Neuronal stem cell (in vitro differentiated cells): Measurements from ENCODE around the gene LRPAP1.
"Not testable (repeated sequence)": the region's sequence is repeated elsewhere in the genome, so short reads cannot be mapped to it uniquely, and the experiment has no call there.

Source experiments
- DNase-seq: peaks from one replicate; pipeline ENCODE4 v3.0.0-alpha.2; 2013; ENCODE audit warnings: low spot score
- H2AFZ ChIP-seq: one replicate; pipeline ENCODE4 v1.6.1; 2013; ENCODE audit warnings: mild to moderate bottlenecking, low read length, inconsistent platforms
- H2AK5ac ChIP-seq: 2 replicates; pipeline ENCODE4 v1.6.1; 2013; ENCODE audit warnings: low read depth, mild to moderate bottlenecking, inconsistent platforms, low read length, moderate library complexity, mixed read lengths
- H2BK120ac ChIP-seq: 2 replicates; pipeline ENCODE4 v1.6.1; 2013; ENCODE audit warnings: low read depth, mild to moderate bottlenecking, inconsistent platforms, low read length, moderate library complexity, mixed read lengths
- H2BK12ac ChIP-seq: one replicate; pipeline ENCODE4 v1.6.1; 2013; ENCODE audit warnings: low read length, inconsistent platforms
- H2BK15ac ChIP-seq: 2 replicates; pipeline ENCODE4 v1.6.1; 2013; ENCODE audit warnings: mild to moderate bottlenecking, low read length, inconsistent platforms, mixed read lengths
- H2BK5ac ChIP-seq: one replicate; pipeline ENCODE4 v1.6.1; 2013; ENCODE audit warnings: inconsistent platforms, mild to moderate bottlenecking, low read length, moderate library complexity
- H3K14ac ChIP-seq: one replicate; pipeline ENCODE4 v1.6.1; 2013; ENCODE audit warnings: low read length, inconsistent platforms
- H3K18ac ChIP-seq: 2 replicates; pipeline ENCODE4 v1.6.1; 2013; ENCODE audit warnings: low read length, inconsistent platforms
- H3K23ac ChIP-seq: 2 replicates; pipeline ENCODE4 v1.6.1; 2013; ENCODE audit warnings: low read depth, mild to moderate bottlenecking, mixed read lengths, low read length, inconsistent platforms; ENCODE audit not compliant: poor library complexity
- H3K27ac ChIP-seq: replicated peaks from 3 replicates; pipeline ENCODE4 v1.5.1; 2013; ENCODE audit warnings: low read length, inconsistent platforms
- H3K27me3 ChIP-seq, 3 experiments: 2 replicates each; pipeline ENCODE4 v1.6.1; 2013; ENCODE audit warnings: low read length in 3 of 3, mild to moderate bottlenecking in 2 of 3, inconsistent platforms in 1 of 3, low read depth in 1 of 3, mixed read lengths in 1 of 3, moderate library complexity in 1 of 3; ENCODE audit not compliant: control insufficient read depth in 3 of 3, insufficient read depth in 3 of 3
- H3K36me3 ChIP-seq, 2 donors: replicated peaks in 1 of 2; 2 replicates each; pipeline ENCODE4 v1.6.1; 2013; ENCODE audit warnings: low read length in 2 of 2; ENCODE audit not compliant: control insufficient read depth in 2 of 2, insufficient read depth in 2 of 2
- H3K4ac ChIP-seq: 2 replicates; pipeline ENCODE4 v1.6.1; 2013; ENCODE audit warnings: inconsistent platforms, mild to moderate bottlenecking, low read length, moderate library complexity
- H3K4me1 ChIP-seq, 2 donors: 1 replicate in 1 of 2; 2 replicates in 1 of 2; pipeline ENCODE4 v1.6.1; 2013; ENCODE audit warnings: low read length in 2 of 2, low read depth in 1 of 2; ENCODE audit not compliant: control insufficient read depth in 2 of 2, insufficient read depth in 1 of 2
- H3K4me2 ChIP-seq: one replicate; pipeline ENCODE4 v1.6.1; 2013; ENCODE audit warnings: mild to moderate bottlenecking, low read length, inconsistent platforms; ENCODE audit not compliant: insufficient read depth, poor library complexity, severe bottlenecking
- H3K4me3 ChIP-seq, 2 donors: 2 replicates each; pipeline ENCODE4 v1.5.1; 2013; ENCODE audit warnings: low read length in 2 of 2, mild to moderate bottlenecking in 2 of 2, inconsistent platforms in 1 of 2, moderate library complexity in 1 of 2
- H3K79me1 ChIP-seq: one replicate; pipeline ENCODE4 v1.6.1; 2013; ENCODE audit warnings: low read depth, mild to moderate bottlenecking, inconsistent platforms, low read length, moderate library complexity
- H3K9ac ChIP-seq: one replicate; pipeline ENCODE4 v1.6.1; 2013; ENCODE audit warnings: mild to moderate bottlenecking, low read depth, low read length, inconsistent platforms; ENCODE audit not compliant: poor library complexity
- H3K9me3 ChIP-seq, 2 donors: replicated peaks in 1 of 2; 2 replicates each; pipeline versions ENCODE3 to v1.6.1; 2013; ENCODE audit warnings: low read length in 2 of 2, mild to moderate bottlenecking in 2 of 2, inconsistent platforms in 1 of 2, low read depth in 1 of 2, mixed read lengths in 1 of 2, moderate library complexity in 1 of 2; ENCODE audit not compliant: control insufficient read depth in 2 of 2, insufficient read depth in 1 of 2
- H4K8ac ChIP-seq: one replicate; pipeline ENCODE4 v1.6.1; 2013; ENCODE audit warnings: low read depth, mild to moderate bottlenecking, inconsistent platforms, low read length, moderate library complexity
- H4K91ac ChIP-seq: one replicate; pipeline ENCODE4 v1.6.1; 2013; ENCODE audit warnings: low read length, low read depth, mild to moderate bottlenecking, inconsistent platforms; ENCODE audit not compliant: poor library complexity
- WGBS, 2 donors: extraction: QIAGEN DNeasy Blood & Tissue Kit; methylation state at CpG; one replicate each; pipeline ENCODE4 v1.1.7; 2013; ENCODE audit warnings: missing lambda C conversion rate in 2 of 2, mixed read lengths in 1 of 2; ENCODE audit not compliant: insufficient read length in 2 of 2, insufficient replicate concordance in 1 of 2; ENCODE audit errors: extremely low coverage in 2 of 2; 5-methylcytosine and 5-hydroxymethylcytosine counted together

Gene LRPAP1

DNA sequence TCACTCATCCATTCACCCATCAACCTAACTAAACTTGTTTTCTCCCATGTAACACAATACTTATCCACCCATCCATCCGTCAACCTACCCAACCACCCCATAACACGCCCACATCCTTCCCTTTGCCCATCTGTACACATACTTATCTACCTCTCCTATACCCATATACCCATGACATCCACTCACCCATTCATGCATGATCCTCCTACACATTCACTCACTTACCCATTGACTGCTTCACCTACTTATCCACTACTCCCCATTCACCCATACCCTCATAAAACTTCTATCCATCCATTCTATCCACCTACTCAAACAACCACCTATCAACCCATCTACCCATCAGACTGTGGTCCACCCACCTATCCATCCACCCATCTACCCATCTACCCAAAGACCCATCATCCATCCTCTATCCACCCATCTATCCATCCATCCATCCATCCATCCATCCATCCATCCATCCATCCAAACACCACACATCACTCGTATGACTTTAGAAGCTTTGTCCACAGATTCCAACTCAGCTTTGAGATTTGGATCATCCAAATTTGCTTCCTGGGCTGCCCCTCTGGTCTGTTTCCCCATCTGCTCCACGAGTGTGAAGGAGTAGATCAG, 46.4 kb upstream of the LRPAP1 start:
- H3K36me3 ChIP-seq, H3K9me3 ChIP-seq, H4K91ac ChIP-seq, H3K27me3 ChIP-seq, H3K4me3 ChIP-seq, H3K23ac ChIP-seq, H2AK5ac ChIP-seq, H2BK15ac ChIP-seq, H3K9ac ChIP-seq, H3K79me1 ChIP-seq, H2BK12ac ChIP-seq, H3K4me1 ChIP-seq, DNase-seq, H4K8ac ChIP-seq, H3K4ac ChIP-seq, H3K18ac ChIP-seq, H3K27ac ChIP-seq, H3K14ac ChIP-seq, H3K4me2 ChIP-seq, H2BK5ac ChIP-seq, H2BK120ac ChIP-seq, H2AFZ ChIP-seq: not testable (repeated sequence)
- 100% methylated on average over 2 of the region's 4 CpGs; no CpG with 5 or more reads in 1 of the 2 donors for WGBS, 2 donors

DNA sequence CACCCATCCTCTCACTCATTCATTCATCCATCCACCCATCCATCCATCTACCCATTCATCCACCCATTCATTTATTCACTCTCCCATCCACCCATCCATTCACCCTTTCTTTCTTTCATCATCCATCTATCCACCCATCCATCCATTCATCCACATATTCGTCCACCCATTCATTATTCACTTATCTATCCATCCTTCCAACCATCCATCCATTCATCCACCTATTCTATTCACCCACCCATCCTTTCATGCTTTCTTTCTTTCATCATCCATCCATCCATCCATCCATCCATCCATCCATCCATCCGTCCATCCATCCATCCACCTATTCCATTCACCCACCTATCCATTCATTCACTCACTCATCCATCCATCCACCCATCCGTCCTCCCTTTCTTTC, 45.8 kb upstream of the LRPAP1 start:
- H3K36me3 ChIP-seq, DNase-seq, H3K9me3 ChIP-seq, H2BK12ac ChIP-seq, H2BK120ac ChIP-seq, H3K4ac ChIP-seq, H3K27me3 ChIP-seq, H4K91ac ChIP-seq, H3K23ac ChIP-seq, H2BK5ac ChIP-seq, H3K4me2 ChIP-seq, H2AK5ac ChIP-seq, H4K8ac ChIP-seq, H3K9ac ChIP-seq, H2BK15ac ChIP-seq, H3K14ac ChIP-seq, H3K4me3 ChIP-seq, H3K27ac ChIP-seq, H3K4me1 ChIP-seq, H3K79me1 ChIP-seq, H3K18ac ChIP-seq, H2AFZ ChIP-seq: not testable (repeated sequence)
- WGBS, 2 donors: 100% methylated on average over 1 to 2 of the region's 3 CpGs

DNA sequence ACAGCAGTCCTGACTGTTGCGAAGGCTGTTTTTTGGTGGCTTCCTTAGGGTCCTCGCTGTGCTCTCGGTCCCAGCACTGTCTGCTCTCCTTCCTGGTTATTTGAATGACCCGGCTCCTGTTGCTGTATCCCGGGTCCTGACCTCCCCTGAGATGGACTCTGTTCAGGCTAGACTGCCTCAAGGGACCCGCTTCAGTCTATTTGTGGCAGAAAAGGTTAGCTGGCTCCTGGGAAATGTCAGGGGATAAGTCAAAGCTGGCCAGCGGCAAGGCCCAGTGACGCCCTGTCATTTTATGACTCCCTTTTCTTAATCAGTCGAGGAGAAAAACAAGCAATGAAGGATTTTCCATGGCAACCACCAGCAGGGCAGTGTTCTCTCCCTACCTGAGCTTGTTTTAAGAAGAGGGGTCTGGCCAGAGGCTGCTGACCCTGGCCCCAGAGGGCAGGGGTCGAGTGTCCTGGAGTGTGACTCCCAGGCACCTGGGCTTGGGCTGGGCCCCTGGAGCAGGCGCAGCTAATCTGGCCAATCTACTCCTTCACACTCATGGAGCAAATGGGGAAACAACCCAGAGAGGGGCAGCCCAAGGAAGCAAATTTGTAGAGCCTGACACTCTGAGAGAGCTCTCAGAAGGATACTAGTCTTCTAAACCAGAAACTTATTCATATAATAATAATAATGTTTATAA, 45.1 kb upstream of the LRPAP1 start:
- H3K36me3 ChIP-seq, H2AFZ ChIP-seq, H3K23ac ChIP-seq, H3K4me2 ChIP-seq, H3K14ac ChIP-seq, H3K9ac ChIP-seq, H2AK5ac ChIP-seq, H2BK5ac ChIP-seq, H3K79me1 ChIP-seq, H2BK12ac ChIP-seq, H4K8ac ChIP-seq, DNase-seq, H3K27ac ChIP-seq, H3K4ac ChIP-seq, H3K4me3 ChIP-seq, H3K27me3 ChIP-seq, H3K18ac ChIP-seq, H3K9me3 ChIP-seq, H2BK120ac ChIP-seq, H4K91ac ChIP-seq, H2BK15ac ChIP-seq, H3K4me1 ChIP-seq: not testable (repeated sequence)
- WGBS, 2 donors: no CpG with 5 or more reads among the region's 11 CpGs

DNA sequence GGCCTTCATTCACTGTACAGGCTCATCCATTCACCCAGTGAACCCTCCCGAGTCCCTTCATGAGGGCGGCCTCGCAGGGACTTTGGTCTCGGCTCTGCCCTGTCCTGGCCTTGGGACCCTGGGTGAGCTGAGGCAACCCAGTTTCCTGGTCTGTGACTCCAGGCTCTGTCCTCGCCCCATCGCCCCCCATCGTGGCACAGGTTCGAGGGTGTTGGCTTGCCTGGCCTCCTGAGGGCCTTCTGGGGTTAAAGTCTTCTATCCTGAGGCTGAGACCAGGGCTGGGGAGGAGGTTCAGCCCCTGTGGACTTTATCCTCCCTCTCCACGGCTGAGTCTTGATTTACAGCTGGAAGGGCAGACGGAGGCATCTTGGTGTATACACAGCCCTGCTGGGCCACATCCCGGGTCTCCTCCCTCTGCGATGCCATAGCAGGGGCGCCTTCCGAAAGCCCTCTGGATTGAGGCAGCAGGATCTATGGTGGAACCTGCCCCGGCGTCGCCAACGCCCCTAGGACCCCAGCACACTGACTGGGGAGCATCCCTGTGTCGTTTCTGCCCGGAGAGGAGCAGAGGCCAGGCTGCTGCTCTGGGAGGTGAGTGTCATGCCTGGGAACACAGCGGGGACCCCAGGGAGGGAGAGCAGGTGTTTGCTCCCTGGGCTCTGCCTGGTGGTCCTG, 44.4 kb upstream of the LRPAP1 start:
- not testable (repeated sequence) for H3K18ac ChIP-seq, H3K4me1 ChIP-seq, H3K4me3 ChIP-seq, H3K4me2 ChIP-seq, DNase-seq, H2BK120ac ChIP-seq, H3K79me1 ChIP-seq, H2AFZ ChIP-seq, H3K4ac ChIP-seq, H4K91ac ChIP-seq, H3K9me3 ChIP-seq, H3K23ac ChIP-seq, H3K14ac ChIP-seq, H2AK5ac ChIP-seq, H3K27ac ChIP-seq, H4K8ac ChIP-seq, H2BK15ac ChIP-seq, H3K9ac ChIP-seq, H2BK5ac ChIP-seq, H2BK12ac ChIP-seq, H3K36me3 ChIP-seq
- WGBS, 2 donors: no CpG with 5 or more reads among the region's 21 CpGs
- H3K27me3 ChIP-seq: peaks cover 0 to 10% (median 0%) of the 10 kb centered on the region in 3 experiments
